ENCODE results near the gene DKKL1. TPM values are rescaled to one million over a fixed set of nuclear protein-coding genes. Genes with fewer than 3 reads are reported as not detected.

Gene DKKL1
- polyA plus RNA-seq, 1 donor (not counting 4 experiments of a cell fraction or from before 2014, with no cell fraction given) = not detected

GRCh38 chr19:49418511-49418910 lies 54.8 kb downstream of the DKKL1 start:
- Histone ChIP-seq H3K4me2 (ENCODE audit: control insufficient read depth, extremely low read depth, insufficient read depth, low read depth, low read length) (no peak overlapping the region), H4K20me1 (ENCODE audit: control insufficient read depth, extremely low read depth, insufficient read depth, low read length) (no peaks in the 10 kb centered on the region), H3K9me3 (ENCODE audit: control insufficient read depth, low read depth, low read length) (no peaks in the 10 kb centered on the region), H3K9ac (ENCODE audit: control insufficient read depth, extremely low read depth, insufficient read depth, low read length) (no peak overlapping the region), H3K27ac (ENCODE audit: control insufficient read depth, insufficient read depth, low read length) (no peak overlapping the region), H3K9me1 (ENCODE audit: control insufficient read depth, extremely low read depth, insufficient read depth, low read length) (no peaks in the 10 kb centered on the region), H3K36me3 (ENCODE audit: control insufficient read depth in 2 of 2, extremely low read depth in 1 of 2, insufficient read depth in 2 of 2, low read length in 2 of 2) (no peaks in the 10 kb centered on the region), H3K27me3 (ENCODE audit: control insufficient read depth, extremely low read depth, insufficient read depth, low read length) (peaks cover 52% of the 10 kb centered on the region), H2AFZ (ENCODE audit: control insufficient read depth, low read length) (no peak overlapping the region), H3K4me1 (ENCODE audit: control insufficient read depth, extremely low read depth, insufficient read depth, low read length) (no peaks in the 10 kb centered on the region), H3K4me3 (ENCODE audit: control insufficient read depth in 2 of 3, extremely low read depth in 1 of 3, insufficient read depth in 2 of 3, low read depth in 1 of 3, low read length in 3 of 3) (no peak overlapping the region), H3K79me2 (ENCODE audit: control insufficient read depth, insufficient read depth, low read length) (no peaks in the 10 kb centered on the region)
- TF ChIP-seq CTCF (optimal IDR thresholded peaks at IDR 0.05 in 1 of 3, IDR thresholded peaks at IDR 0.05 in 1 of 3, conservative IDR thresholded peaks at IDR 0.05 in 1 of 3; ENCODE audit: extremely low read depth in 1 of 3, insufficient read depth in 2 of 3, low read length in 3 of 3) (no peak), EZH2 (IDR thresholded peaks at IDR 0.05; ENCODE audit: low read length) (no peak)
- FAIRE-seq = no peak
- DNase-seq (ENCODE audit: low read depth, low spot score) = no peak
- dilution Hi-C loops (cut with MboI; ENCODE audit: extremely low pct_ligation_motif_present, low sequenced_read_pairs) = no loop called here

GRCh38 chr19:49419173-49419572 lies 55.5 kb downstream of the DKKL1 start:
- Histone ChIP-seq H4K20me1 (ENCODE audit: control insufficient read depth, extremely low read depth, insufficient read depth, low read length) (no peaks in the 10 kb centered on the region), H3K27me3 (ENCODE audit: control insufficient read depth, extremely low read depth, insufficient read depth, low read length) (peaks cover 59% of the 10 kb centered on the region), H3K9ac (ENCODE audit: control insufficient read depth, extremely low read depth, insufficient read depth, low read length) (no peak overlapping the region), H3K36me3 (ENCODE audit: control insufficient read depth in 2 of 2, extremely low read depth in 1 of 2, insufficient read depth in 2 of 2, low read length in 2 of 2) (no peaks in the 10 kb centered on the region), H3K9me1 (ENCODE audit: control insufficient read depth, extremely low read depth, insufficient read depth, low read length) (no peaks in the 10 kb centered on the region), H3K27ac (ENCODE audit: control insufficient read depth, insufficient read depth, low read length) (no peak overlapping the region), H3K4me2 (ENCODE audit: control insufficient read depth, extremely low read depth, insufficient read depth, low read depth, low read length) (no peak overlapping the region), H3K4me1 (ENCODE audit: control insufficient read depth, extremely low read depth, insufficient read depth, low read length) (no peaks in the 10 kb centered on the region), H3K79me2 (ENCODE audit: control insufficient read depth, insufficient read depth, low read length) (no peaks in the 10 kb centered on the region), H2AFZ (ENCODE audit: control insufficient read depth, low read length) (no peak overlapping the region), H3K4me3 (ENCODE audit: control insufficient read depth in 2 of 3, extremely low read depth in 1 of 3, insufficient read depth in 2 of 3, low read depth in 1 of 3, low read length in 3 of 3) (no peak overlapping the region), H3K9me3 (ENCODE audit: control insufficient read depth, low read depth, low read length) (no peaks in the 10 kb centered on the region)
- DNase-seq (ENCODE audit: low read depth, low spot score) (no peak), FAIRE-seq (no peak)
- TF ChIP-seq CTCF (optimal IDR thresholded peaks at IDR 0.05 in 1 of 3, IDR thresholded peaks at IDR 0.05 in 1 of 3, conservative IDR thresholded peaks at IDR 0.05 in 1 of 3; ENCODE audit: extremely low read depth in 1 of 3, insufficient read depth in 2 of 3, low read length in 3 of 3) = no peak
- no peak for TF ChIP-seq EZH2 (IDR thresholded peaks at IDR 0.05; ENCODE audit: low read length)
- dilution Hi-C loops (cut with MboI; ENCODE audit: extremely low pct_ligation_motif_present, low sequenced_read_pairs) = no loop called here

Measured in keratinocyte (primary cell).